Neuronal stem cell (in vitro differentiated cells): ENCODE data around the gene LRMDA.

Source experiments
- DNase-seq: peaks from one replicate; pipeline ENCODE4 v3.0.0-alpha.2; 2013; ENCODE audit warnings: low spot score
- H2AFZ ChIP-seq: one replicate; pipeline ENCODE4 v1.6.1; 2013; ENCODE audit warnings: mild to moderate bottlenecking, low read length, inconsistent platforms
- H2AK5ac ChIP-seq: 2 replicates; pipeline ENCODE4 v1.6.1; 2013; ENCODE audit warnings: low read depth, mild to moderate bottlenecking, inconsistent platforms, low read length, moderate library complexity, mixed read lengths
- H2BK120ac ChIP-seq: 2 replicates; pipeline ENCODE4 v1.6.1; 2013; ENCODE audit warnings: low read depth, mild to moderate bottlenecking, inconsistent platforms, low read length, moderate library complexity, mixed read lengths
- H2BK12ac ChIP-seq: one replicate; pipeline ENCODE4 v1.6.1; 2013; ENCODE audit warnings: low read length, inconsistent platforms
- H2BK15ac ChIP-seq: 2 replicates; pipeline ENCODE4 v1.6.1; 2013; ENCODE audit warnings: mild to moderate bottlenecking, low read length, inconsistent platforms, mixed read lengths
- H2BK5ac ChIP-seq: one replicate; pipeline ENCODE4 v1.6.1; 2013; ENCODE audit warnings: inconsistent platforms, mild to moderate bottlenecking, low read length, moderate library complexity
- H3K14ac ChIP-seq: one replicate; pipeline ENCODE4 v1.6.1; 2013; ENCODE audit warnings: low read length, inconsistent platforms
- H3K18ac ChIP-seq: 2 replicates; pipeline ENCODE4 v1.6.1; 2013; ENCODE audit warnings: low read length, inconsistent platforms
- H3K23ac ChIP-seq: 2 replicates; pipeline ENCODE4 v1.6.1; 2013; ENCODE audit warnings: low read depth, mild to moderate bottlenecking, mixed read lengths, low read length, inconsistent platforms; ENCODE audit not compliant: poor library complexity
- H3K27ac ChIP-seq: replicated peaks from 3 replicates; pipeline ENCODE4 v1.5.1; 2013; ENCODE audit warnings: low read length, inconsistent platforms
- H3K27me3 ChIP-seq, 3 experiments: 2 replicates each; pipeline ENCODE4 v1.6.1; 2013; ENCODE audit warnings: low read length in 3 of 3, mild to moderate bottlenecking in 2 of 3, inconsistent platforms in 1 of 3, low read depth in 1 of 3, mixed read lengths in 1 of 3, moderate library complexity in 1 of 3; ENCODE audit not compliant: control insufficient read depth in 3 of 3, insufficient read depth in 3 of 3
- H3K36me3 ChIP-seq, 2 donors: replicated peaks in 1 of 2; 2 replicates each; pipeline ENCODE4 v1.6.1; 2013; ENCODE audit warnings: low read length in 2 of 2; ENCODE audit not compliant: control insufficient read depth in 2 of 2, insufficient read depth in 2 of 2
- H3K4ac ChIP-seq: 2 replicates; pipeline ENCODE4 v1.6.1; 2013; ENCODE audit warnings: inconsistent platforms, mild to moderate bottlenecking, low read length, moderate library complexity
- H3K4me1 ChIP-seq, 2 donors: 1 replicate in 1 of 2; 2 replicates in 1 of 2; pipeline ENCODE4 v1.6.1; 2013; ENCODE audit warnings: low read length in 2 of 2, low read depth in 1 of 2; ENCODE audit not compliant: control insufficient read depth in 2 of 2, insufficient read depth in 1 of 2
- H3K4me2 ChIP-seq: one replicate; pipeline ENCODE4 v1.6.1; 2013; ENCODE audit warnings: mild to moderate bottlenecking, low read length, inconsistent platforms; ENCODE audit not compliant: insufficient read depth, poor library complexity, severe bottlenecking
- H3K4me3 ChIP-seq, 2 donors: 2 replicates each; pipeline ENCODE4 v1.5.1; 2013; ENCODE audit warnings: low read length in 2 of 2, mild to moderate bottlenecking in 2 of 2, inconsistent platforms in 1 of 2, moderate library complexity in 1 of 2
- H3K79me1 ChIP-seq: one replicate; pipeline ENCODE4 v1.6.1; 2013; ENCODE audit warnings: low read depth, mild to moderate bottlenecking, inconsistent platforms, low read length, moderate library complexity
- H3K9ac ChIP-seq: one replicate; pipeline ENCODE4 v1.6.1; 2013; ENCODE audit warnings: mild to moderate bottlenecking, low read depth, low read length, inconsistent platforms; ENCODE audit not compliant: poor library complexity
- H3K9me3 ChIP-seq, 2 donors: replicated peaks in 1 of 2; 2 replicates each; pipeline versions ENCODE3 to v1.6.1; 2013; ENCODE audit warnings: low read length in 2 of 2, mild to moderate bottlenecking in 2 of 2, inconsistent platforms in 1 of 2, low read depth in 1 of 2, mixed read lengths in 1 of 2, moderate library complexity in 1 of 2; ENCODE audit not compliant: control insufficient read depth in 2 of 2, insufficient read depth in 1 of 2
- H4K8ac ChIP-seq: one replicate; pipeline ENCODE4 v1.6.1; 2013; ENCODE audit warnings: low read depth, mild to moderate bottlenecking, inconsistent platforms, low read length, moderate library complexity
- H4K91ac ChIP-seq: one replicate; pipeline ENCODE4 v1.6.1; 2013; ENCODE audit warnings: low read length, low read depth, mild to moderate bottlenecking, inconsistent platforms; ENCODE audit not compliant: poor library complexity
- WGBS, 2 donors: extraction: QIAGEN DNeasy Blood & Tissue Kit; methylation state at CpG; one replicate each; pipeline ENCODE4 v1.1.7; 2013; ENCODE audit warnings: missing lambda C conversion rate in 2 of 2, mixed read lengths in 1 of 2; ENCODE audit not compliant: insufficient read length in 2 of 2, insufficient replicate concordance in 1 of 2; ENCODE audit errors: extremely low coverage in 2 of 2; 5-methylcytosine and 5-hydroxymethylcytosine counted together

LRMDA gene

GRCh38 chr10:75935650-75936400 lies 504.4 kb downstream of the LRMDA start:
- Histone ChIP-seq H2BK5ac (no peak overlapping the region), H3K23ac (no peak overlapping the region), H3K9me3 (no peaks in the 10 kb centered on the region), H4K91ac (no peak overlapping the region), H3K4me3 (no peak overlapping the region), H3K14ac (no peak overlapping the region), H2AFZ (no peak overlapping the region), H3K4me2 (no peak overlapping the region), H3K27me3 (no peaks in the 10 kb centered on the region), H2BK15ac (no peak overlapping the region), H2BK120ac (no peak overlapping the region), H3K79me1 (no peaks in the 10 kb centered on the region), H3K4me1 (no peaks in the 10 kb centered on the region), H3K27ac (no peak overlapping the region), H3K9ac (no peak overlapping the region), H4K8ac (no peak overlapping the region), H3K4ac (no peak overlapping the region), H3K18ac (no peak overlapping the region), H2BK12ac (no peak overlapping the region), H2AK5ac (no peak overlapping the region), H3K36me3 (no peaks in the 10 kb centered on the region)
- no peak for DNase-seq
- WGBS, 2 donors: no CpG with 5 or more reads among the region's 5 CpGs

- H3K18ac ChIP-seq: no peak overlapping the region
- H3K4ac ChIP-seq: no peak overlapping the region
- no peak overlapping the region for H4K8ac ChIP-seq
- H3K36me3 ChIP-seq: no peaks in the 10 kb centered on the region
- no peak overlapping the region for H3K23ac ChIP-seq
- DNase-seq: no peak
- no peak overlapping the region for H2BK120ac ChIP-seq
- no peaks in the 10 kb centered on the region for H3K4me1 ChIP-seq
- no peak overlapping the region for H2BK12ac ChIP-seq
- H3K27ac ChIP-seq: no peak overlapping the region
- H2BK15ac ChIP-seq: no peak overlapping the region
- H3K27me3 ChIP-seq: no peaks in the 10 kb centered on the region
- no peak overlapping the region for H2BK5ac ChIP-seq
- H2AK5ac ChIP-seq: no peak overlapping the region
- no peak overlapping the region for H3K4me3 ChIP-seq
- H4K91ac ChIP-seq: no peak overlapping the region
- no peak overlapping the region for H2AFZ ChIP-seq
- no peaks in the 10 kb centered on the region for H3K79me1 ChIP-seq
- H3K9me3 ChIP-seq: no peaks in the 10 kb centered on the region
- H3K14ac ChIP-seq: no peak overlapping the region
- H3K4me2 ChIP-seq: no peak overlapping the region
- no peak overlapping the region for H3K9ac ChIP-seq
- WGBS, 2 donors: no CpG with 5 or more reads among the region's 2 CpGs
These were observed 505.4 kb downstream of the LRMDA start for GRCh38 chr10:75936841-75937240.

- Histone ChIP-seq H3K4me2 (no peak overlapping the region), H3K79me1 (no peaks in the 10 kb centered on the region), H3K27ac (no peak overlapping the region), H2BK120ac (no peak overlapping the region), H3K36me3 (no peaks in the 10 kb centered on the region), H2AK5ac (no peak overlapping the region), H3K27me3 (no peaks in the 10 kb centered on the region), H3K4me3 (no peak overlapping the region), H4K91ac (no peak overlapping the region), H2AFZ (no peak overlapping the region), H2BK5ac (no peak overlapping the region), H3K14ac (no peak overlapping the region), H3K9ac (no peak overlapping the region), H3K18ac (no peak overlapping the region), H3K23ac (no peak overlapping the region), H3K4me1 (no peaks in the 10 kb centered on the region), H4K8ac (no peak overlapping the region), H3K9me3 (peaks cover 0 to 3% of the 10 kb centered on the region in 2 donors), H2BK15ac (no peak overlapping the region), H2BK12ac (no peak overlapping the region), H3K4ac (no peak overlapping the region)
- WGBS, 2 donors: no CpG with 5 or more reads among the region's 2 CpGs
- no peak for DNase-seq
These were observed 506.4 kb downstream of the LRMDA start for GRCh38 chr10:75937823-75938222.

GRCh38 chr10:75938380-75939122 lies 507.1 kb downstream of the LRMDA start:
- Histone ChIP-seq H3K27ac (no peak overlapping the region), H3K9ac (no peak overlapping the region), H2AK5ac (no peak overlapping the region), H3K4me3 (no peak overlapping the region), H2BK5ac (no peak overlapping the region), H3K14ac (no peak overlapping the region), H3K4ac (no peak overlapping the region), H3K9me3 (peaks cover 0 to 3% of the 10 kb centered on the region in 2 donors), H3K79me1 (no peaks in the 10 kb centered on the region), H4K8ac (no peak overlapping the region), H2BK120ac (no peak overlapping the region), H2BK15ac (no peak overlapping the region), H2BK12ac (no peak overlapping the region), H3K4me2 (no peak overlapping the region), H4K91ac (no peak overlapping the region), H3K36me3 (no peaks in the 10 kb centered on the region), H3K4me1 (no peaks in the 10 kb centered on the region), H3K27me3 (no peaks in the 10 kb centered on the region), H3K23ac (no peak overlapping the region), H3K18ac (no peak overlapping the region), H2AFZ (no peak overlapping the region)
- no CpG with 5 or more reads among the region's 13 CpGs for WGBS, 2 donors
- no peak for DNase-seq
